Memory B cell (primary cell): ENCODE data around the gene CLEC16A.

Experiments used
- ATAC-seq: fragments of 150-1000 bp; cut with Tn5 transposase; 2 replicates; pipeline ENCODE4 v1.10.0; 2021; ENCODE audit warnings: low read depth, mild to moderate bottlenecking, moderate library complexity
- DNase-seq, 2 donors: peaks; one replicate each; pipeline ENCODE4 v3.0.0; 2022; ENCODE audit warnings: low spot score in 2 of 2
- H3K27ac Mint-ChIP-seq: one replicate; pipeline ENCODE4 v1.8.0; 2022; ENCODE audit warnings: mild to moderate bottlenecking, moderate library complexity, mixed read lengths
- H3K27me3 Mint-ChIP-seq: one replicate; pipeline ENCODE4 v1.8.0; 2022; ENCODE audit warnings: mixed read lengths
- H3K36me3 Mint-ChIP-seq: one replicate; pipeline ENCODE4 v1.8.0; 2022; ENCODE audit warnings: mild to moderate bottlenecking, mixed read lengths
- H3K4me1 Mint-ChIP-seq: one replicate; pipeline ENCODE4 v1.8.0; 2022; ENCODE audit warnings: mixed read lengths
- H3K4me3 Mint-ChIP-seq: one replicate; pipeline ENCODE4 v1.8.0; 2022; ENCODE audit warnings: mild to moderate bottlenecking, moderate library complexity, mixed read lengths
- H3K9me3 Mint-ChIP-seq: one replicate; pipeline ENCODE4 v1.8.0; 2022; ENCODE audit warnings: mixed read lengths

The CLEC16A gene

DNA sequence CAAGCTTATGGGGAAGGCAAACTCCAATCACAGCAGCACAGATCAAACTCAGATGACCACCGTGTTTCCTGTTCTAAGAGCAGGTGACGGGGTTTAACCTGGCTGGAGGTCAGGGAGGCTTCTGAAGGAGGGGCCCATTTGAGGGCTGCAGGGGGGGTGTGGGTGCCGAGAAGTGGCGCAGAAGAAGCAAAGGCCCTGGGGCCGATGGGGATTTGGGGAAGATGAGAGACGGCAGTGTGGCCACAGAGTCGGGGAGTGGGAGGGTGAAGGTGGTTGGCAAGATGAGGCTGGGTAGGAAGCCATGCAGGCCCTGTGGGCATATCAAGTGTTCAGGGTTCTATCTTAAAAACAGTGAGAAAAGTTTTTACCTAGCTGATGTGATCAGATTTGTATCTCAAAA, 122.9 kb downstream of the CLEC16A start:
- no peak overlapping the region for H3K27ac Mint-ChIP-seq
- H3K36me3 Mint-ChIP-seq = peaks cover 23% of the 10 kb centered on the region
- no peaks in the 10 kb centered on the region for H3K27me3 Mint-ChIP-seq
- ATAC-seq (no peak), DNase-seq (no peak)
- H3K9me3 Mint-ChIP-seq = no peaks in the 10 kb centered on the region
- H3K4me3 Mint-ChIP-seq = no peak overlapping the region
- H3K4me1 Mint-ChIP-seq = no peaks in the 10 kb centered on the region

DNA sequence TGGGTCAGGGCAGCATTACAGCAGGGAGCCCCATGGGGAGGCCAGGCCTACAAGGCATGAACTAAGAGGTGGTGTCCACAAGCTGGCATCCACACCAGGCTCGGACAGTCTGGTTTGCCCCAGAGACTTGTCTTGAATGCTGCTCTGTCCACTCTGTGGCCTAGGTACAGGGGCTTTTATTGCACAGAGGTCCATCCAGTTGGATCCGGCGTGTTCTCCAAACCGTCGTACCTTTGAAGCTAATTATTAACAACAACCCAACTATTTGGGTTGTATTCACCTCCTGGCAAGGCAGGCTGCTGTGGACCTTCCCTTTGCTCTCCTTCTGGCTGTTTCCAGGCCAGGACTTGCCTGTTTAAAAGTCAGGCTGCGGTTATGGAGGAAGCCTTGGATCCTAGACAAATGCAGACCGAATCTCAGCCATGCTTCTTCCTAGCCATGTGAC, 123.4 kb downstream of the CLEC16A start:
- Mint-ChIP-seq H3K36me3 (peaks cover 24% of the 10 kb centered on the region), H3K9me3 (no peaks in the 10 kb centered on the region), H3K27ac (no peak overlapping the region), H3K4me1 (no peaks in the 10 kb centered on the region), H3K27me3 (no peaks in the 10 kb centered on the region), H3K4me3 (no peak overlapping the region)
- ATAC-seq (no peak), DNase-seq (no peak)

DNA sequence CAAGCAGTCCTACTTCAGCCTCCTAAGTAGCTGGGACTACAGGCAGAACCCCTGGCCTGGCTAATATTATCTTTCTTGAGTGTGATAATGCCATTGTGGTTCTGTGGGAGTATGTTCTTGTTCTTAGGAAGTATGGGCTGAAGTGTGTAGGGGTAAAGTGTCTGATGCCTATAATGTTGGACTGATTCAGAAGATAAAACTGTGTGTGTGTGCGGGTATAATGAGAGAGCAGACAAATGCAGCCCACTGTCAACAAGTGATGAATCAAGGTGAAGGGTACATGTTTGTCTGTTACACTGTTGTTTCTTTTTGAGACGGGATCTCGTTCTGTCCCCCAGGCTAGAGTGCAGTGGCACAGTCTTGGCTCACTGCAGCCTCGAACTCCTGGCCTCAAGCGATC, 127.5 kb downstream of the CLEC16A start:
- H3K4me1 Mint-ChIP-seq = peaks cover 24% of the 10 kb centered on the region
- ATAC-seq = no peak
- H3K9me3 Mint-ChIP-seq = no peaks in the 10 kb centered on the region
- DNase-seq = no peak
- no peaks in the 10 kb centered on the region for H3K27me3 Mint-ChIP-seq
- no peak overlapping the region for H3K4me3 Mint-ChIP-seq
- no peak overlapping the region for H3K27ac Mint-ChIP-seq
- H3K36me3 Mint-ChIP-seq = peaks cover 23% of the 10 kb centered on the region

DNA sequence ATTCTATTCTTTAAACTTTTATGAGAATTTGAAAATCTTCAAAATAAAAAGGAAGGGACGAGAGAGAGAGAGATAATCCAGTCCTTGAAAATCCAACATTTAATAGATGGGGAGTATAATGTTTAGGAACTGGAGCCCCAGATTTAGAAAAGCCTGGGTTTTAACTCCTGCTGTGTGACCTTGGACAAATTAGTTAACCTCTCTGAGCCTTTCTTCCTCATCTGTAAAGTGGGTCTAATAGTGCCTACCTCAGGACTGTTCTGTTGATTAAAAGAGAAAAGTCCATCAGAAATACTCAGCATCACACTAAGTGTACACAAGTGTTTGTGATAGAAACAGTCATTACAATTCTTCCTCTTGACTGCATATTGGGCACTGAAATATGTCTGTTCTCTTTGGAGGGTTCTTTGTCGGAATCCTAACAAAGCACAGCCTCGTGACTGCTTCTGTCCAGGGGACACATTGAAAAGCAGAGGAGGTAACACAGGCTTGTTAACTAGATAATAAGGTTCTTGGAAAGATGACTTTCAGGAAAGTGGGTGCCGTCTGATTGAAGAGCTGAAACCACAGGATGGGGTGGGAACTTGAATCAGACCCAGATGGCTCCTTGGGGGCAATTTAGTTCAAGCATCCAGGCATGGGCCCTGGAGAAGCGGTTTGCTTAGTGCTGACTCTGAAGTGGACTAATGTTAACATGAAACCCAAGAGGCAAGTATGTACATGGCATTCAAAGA, 128.2 kb downstream of the CLEC16A start:
- no peak for DNase-seq
- Mint-ChIP-seq H3K27me3 (no peaks in the 10 kb centered on the region), H3K36me3 (peaks cover 22% of the 10 kb centered on the region), H3K9me3 (no peaks in the 10 kb centered on the region), H3K27ac (no peak overlapping the region), H3K4me1 (peaks cover 28% of the 10 kb centered on the region), H3K4me3 (no peak overlapping the region)
- no peak for ATAC-seq

DNA sequence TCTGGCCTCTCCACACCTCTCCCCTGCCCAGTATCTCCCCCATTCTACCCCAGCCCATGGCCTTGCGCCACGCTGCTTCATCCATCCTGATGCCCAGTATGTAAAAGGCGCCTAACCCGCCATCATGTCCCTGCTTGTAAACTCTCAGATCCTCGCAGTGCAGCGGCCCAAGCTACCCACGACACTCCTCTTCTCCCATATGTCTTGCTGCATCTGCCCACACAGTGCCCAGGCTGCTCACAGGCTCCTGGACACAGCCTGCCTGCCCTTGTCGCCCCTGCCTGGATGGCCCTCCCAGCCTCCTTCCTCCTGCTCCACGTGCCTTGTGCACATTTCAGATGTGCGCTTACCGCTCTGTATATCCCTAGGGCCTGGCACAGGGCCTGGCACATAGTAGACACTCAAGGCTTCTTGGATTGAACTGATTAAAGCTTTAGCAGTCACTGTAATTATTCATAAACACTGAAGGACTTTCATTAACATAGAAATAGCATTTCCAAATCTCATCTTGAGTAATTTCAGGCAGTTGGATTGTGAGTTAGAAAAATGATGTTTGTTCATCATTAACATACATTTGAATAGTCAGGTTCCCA, 129.1 kb downstream of the CLEC16A start:
- ATAC-seq (no peak), DNase-seq (no peak)
- peak overlapping the region; percentile 66 for H3K27ac Mint-ChIP-seq
- H3K36me3 Mint-ChIP-seq = peaks cover 22% of the 10 kb centered on the region
- H3K9me3 Mint-ChIP-seq = no peaks in the 10 kb centered on the region
- no peaks in the 10 kb centered on the region for H3K27me3 Mint-ChIP-seq
- peaks cover 37% of the 10 kb centered on the region for H3K4me1 Mint-ChIP-seq
- no peak overlapping the region for H3K4me3 Mint-ChIP-seq

DNA sequence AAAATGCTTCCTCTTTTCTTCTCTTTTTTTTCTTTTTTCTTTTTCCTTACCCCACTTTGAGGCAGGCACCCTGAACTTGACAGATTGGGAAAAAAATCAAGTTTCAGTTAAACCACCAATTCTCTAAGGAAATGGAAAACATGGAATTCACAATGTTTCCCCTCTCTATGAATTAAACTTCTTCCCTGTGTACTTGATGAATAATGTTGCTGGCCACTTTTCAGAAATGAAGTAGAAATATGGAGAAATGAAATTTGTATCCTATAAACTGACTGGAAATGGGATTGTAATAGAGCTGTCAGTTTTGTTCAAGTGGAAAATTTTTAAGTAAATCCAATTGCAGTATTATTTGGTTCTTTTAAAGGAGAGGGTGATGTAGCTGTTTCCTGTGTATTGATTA, 129.8 kb downstream of the CLEC16A start:
- DNase-seq = no peak
- Mint-ChIP-seq H3K4me1 (peaks cover 42% of the 10 kb centered on the region), H3K4me3 (no peak overlapping the region), H3K27ac (peak overlapping the region; percentile 66), H3K27me3 (no peaks in the 10 kb centered on the region), H3K36me3 (peaks cover 22% of the 10 kb centered on the region), H3K9me3 (no peaks in the 10 kb centered on the region)
- no peak for ATAC-seq

DNA sequence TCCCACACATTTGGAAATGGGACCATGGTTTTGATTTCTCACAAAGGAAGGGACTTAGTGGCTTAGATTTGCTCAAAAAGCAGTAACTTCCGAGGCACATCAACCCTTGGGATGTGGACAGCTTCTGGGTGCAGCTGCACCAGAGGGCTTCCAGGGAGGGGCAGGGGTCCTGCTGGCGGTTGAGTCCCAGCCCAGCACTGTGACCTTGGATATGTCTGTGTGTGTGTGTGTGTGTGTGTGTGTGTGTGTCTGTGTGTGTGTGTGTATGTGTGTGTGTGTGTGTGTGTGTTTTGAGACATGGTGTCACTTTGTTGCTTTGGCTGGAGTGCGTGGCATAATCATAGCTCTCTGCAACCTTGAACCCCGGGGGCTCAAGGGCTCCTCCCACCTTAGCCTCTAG, 130.8 kb downstream of the CLEC16A start:
- H3K36me3 Mint-ChIP-seq = peaks cover 22% of the 10 kb centered on the region
- H3K4me3 Mint-ChIP-seq = no peak overlapping the region
- peak overlapping the region; percentile 13 for H3K27ac Mint-ChIP-seq

DNA sequence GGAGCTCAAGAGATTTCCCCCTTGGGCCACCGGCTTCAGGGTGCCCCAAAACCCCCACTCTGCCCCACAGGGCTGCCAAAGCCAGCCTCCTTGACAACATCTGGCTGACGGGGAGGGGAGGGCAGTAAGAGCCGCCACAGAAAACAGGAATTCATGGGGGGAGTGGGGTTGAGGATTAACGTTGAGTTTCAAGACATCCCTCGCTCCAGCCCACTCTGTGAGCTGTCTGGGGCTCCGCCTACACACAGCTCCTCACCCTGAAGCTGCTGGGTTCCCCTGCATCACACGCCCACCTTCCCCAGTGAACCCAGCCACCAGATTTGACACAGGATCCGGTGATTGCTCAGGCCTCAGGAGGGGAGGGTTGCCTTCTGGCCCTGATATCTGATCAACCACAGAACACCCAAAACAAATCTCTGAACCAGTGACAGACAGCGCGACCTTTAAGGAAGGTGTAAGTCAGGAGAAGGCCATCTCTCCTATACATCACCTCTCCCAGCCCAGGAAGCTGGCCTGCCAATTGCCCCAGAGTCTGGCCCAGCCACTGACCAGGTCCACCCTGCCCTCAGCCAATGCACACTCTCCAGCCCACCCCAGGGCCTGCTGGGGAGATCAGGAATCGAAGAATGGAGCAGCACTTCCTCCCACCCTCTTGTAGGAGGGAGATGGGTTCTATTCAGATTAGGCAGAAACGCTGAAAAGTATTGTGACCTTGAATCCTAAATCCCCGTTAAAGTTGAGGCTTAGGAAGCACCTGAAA, 132.1 kb downstream of the CLEC16A start:
- Mint-ChIP-seq H3K36me3 (peaks cover 19% of the 10 kb centered on the region), H3K4me1 (peaks cover 57% of the 10 kb centered on the region), H3K27ac (peak overlapping the region; percentile 76), H3K9me3 (no peaks in the 10 kb centered on the region), H3K27me3 (no peaks in the 10 kb centered on the region), H3K4me3 (peak overlapping the region; percentile 25)
- ATAC-seq (peak; percentile 77), DNase-seq (no peak)

More for the DNA sequence above, 130.8 kb downstream of the CLEC16A start:
- no peak for DNase-seq
- H3K9me3 Mint-ChIP-seq = no peaks in the 10 kb centered on the region
- no peaks in the 10 kb centered on the region for H3K27me3 Mint-ChIP-seq
- no peak for ATAC-seq
- peaks cover 52% of the 10 kb centered on the region for H3K4me1 Mint-ChIP-seq

DNA sequence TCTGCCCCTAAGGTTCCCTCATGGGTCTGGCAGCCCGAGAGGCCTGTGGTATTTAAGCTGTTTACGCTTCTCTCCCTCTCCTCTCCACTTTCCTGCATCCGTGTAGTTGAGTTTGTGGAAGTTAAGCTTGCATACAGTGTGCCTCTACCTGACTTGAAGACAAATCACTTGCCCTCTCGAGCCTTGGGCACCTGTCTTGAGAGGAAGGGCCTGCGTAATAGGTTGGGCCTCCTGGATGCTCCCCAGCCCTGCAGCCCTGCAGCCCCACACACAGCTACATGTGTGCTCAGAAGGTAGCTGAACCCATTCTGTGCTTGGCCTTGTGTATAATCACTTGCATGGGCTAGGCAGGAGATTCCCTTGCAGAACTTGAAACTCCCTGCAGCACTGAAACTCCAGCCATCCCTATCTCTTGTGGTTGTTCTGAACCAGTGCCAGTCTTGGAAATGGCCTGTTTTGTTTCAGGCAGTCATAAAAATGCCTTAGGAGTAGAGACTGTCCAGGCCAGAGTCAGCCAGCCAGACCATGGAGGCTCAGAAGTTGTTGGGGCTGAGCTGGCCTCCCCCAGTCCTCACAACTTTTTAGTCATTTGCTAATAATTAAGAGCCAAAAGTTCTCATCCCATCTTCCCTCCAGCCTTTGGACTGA, 134.6 kb downstream of the CLEC16A start:
- H3K4me3 Mint-ChIP-seq = peak overlapping the region; percentile 27
- peak overlapping the region; percentile 92 for H3K27ac Mint-ChIP-seq
- no peaks in the 10 kb centered on the region for H3K27me3 Mint-ChIP-seq
- DNase-seq = no peak
- ATAC-seq = no peak
- no peaks in the 10 kb centered on the region for H3K9me3 Mint-ChIP-seq
- H3K4me1 Mint-ChIP-seq = peaks cover 50% of the 10 kb centered on the region
- peaks cover 16% of the 10 kb centered on the region for H3K36me3 Mint-ChIP-seq

DNA sequence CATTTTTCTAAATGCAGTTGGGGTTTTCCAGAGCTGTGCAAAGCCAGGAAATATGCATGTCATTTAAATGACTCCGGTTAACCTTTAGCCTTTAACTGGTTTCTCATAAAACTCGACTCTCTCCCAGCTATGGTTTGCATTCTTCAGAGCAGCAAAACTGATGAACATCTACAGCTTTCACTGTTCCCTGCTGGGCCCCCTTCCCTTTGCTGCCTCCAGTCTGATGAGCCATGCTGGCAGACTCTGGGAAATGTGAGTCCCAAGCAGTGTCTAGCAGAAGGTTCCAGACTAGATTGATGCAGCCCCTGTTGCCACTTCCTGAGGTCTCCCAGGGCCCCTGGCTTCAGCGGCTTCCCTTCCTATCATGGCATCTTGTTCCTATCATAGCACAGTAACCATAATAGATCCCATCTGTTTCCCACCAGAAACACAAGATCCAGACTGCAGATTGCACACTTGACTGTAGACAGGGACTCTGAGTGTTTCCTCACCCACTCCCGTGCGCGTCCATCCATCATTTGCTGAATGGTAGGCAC, 135.4 kb downstream of the CLEC16A start:
- DNase-seq = no peak
- ATAC-seq = peak; percentile 21
- H3K27ac Mint-ChIP-seq = peak overlapping the region; percentile 76
- peaks cover 17% of the 10 kb centered on the region for H3K36me3 Mint-ChIP-seq
- H3K9me3 Mint-ChIP-seq = no peaks in the 10 kb centered on the region
- H3K4me3 Mint-ChIP-seq = peak overlapping the region; percentile 27
- peaks cover 45% of the 10 kb centered on the region for H3K4me1 Mint-ChIP-seq
- H3K27me3 Mint-ChIP-seq = no peaks in the 10 kb centered on the region

DNA sequence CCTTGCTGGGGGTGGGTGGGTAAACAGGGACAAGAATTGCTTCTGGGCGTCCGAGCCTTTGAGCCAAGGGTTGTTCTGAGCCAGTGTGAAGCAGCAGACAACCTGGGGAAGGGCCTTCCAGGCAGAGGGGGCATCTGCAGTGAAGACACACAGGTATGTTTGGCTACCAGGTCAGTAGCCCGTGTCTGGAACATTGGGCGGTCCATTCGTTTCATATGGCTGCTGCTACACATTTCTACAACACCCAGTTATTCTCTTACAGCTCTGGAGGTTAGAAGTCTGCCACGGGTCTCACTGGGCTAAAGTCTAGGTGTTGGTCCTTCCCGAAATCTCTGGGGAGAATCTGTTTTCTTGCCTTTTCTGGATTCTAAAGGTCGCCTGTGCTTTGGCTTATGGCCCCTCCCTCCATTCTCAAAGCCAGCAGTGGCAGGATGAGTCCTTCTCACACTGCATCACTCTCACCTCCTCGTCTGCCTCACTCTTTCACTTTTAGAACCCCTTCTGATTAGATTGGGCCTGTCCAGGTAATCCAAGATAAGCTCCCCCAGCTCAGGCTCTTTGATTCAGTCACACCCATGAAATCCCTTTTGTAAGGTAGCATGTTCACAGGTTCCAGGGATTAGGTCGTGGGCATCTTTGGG, 136.1 kb downstream of the CLEC16A start:
- Mint-ChIP-seq H3K9me3 (no peaks in the 10 kb centered on the region), H3K36me3 (peaks cover 17% of the 10 kb centered on the region), H3K27me3 (no peaks in the 10 kb centered on the region), H3K27ac (peak overlapping the region; percentile 76), H3K4me1 (peaks cover 43% of the 10 kb centered on the region), H3K4me3 (peak overlapping the region; percentile 31)
- ATAC-seq = no peak
- DNase-seq = no peak

DNA sequence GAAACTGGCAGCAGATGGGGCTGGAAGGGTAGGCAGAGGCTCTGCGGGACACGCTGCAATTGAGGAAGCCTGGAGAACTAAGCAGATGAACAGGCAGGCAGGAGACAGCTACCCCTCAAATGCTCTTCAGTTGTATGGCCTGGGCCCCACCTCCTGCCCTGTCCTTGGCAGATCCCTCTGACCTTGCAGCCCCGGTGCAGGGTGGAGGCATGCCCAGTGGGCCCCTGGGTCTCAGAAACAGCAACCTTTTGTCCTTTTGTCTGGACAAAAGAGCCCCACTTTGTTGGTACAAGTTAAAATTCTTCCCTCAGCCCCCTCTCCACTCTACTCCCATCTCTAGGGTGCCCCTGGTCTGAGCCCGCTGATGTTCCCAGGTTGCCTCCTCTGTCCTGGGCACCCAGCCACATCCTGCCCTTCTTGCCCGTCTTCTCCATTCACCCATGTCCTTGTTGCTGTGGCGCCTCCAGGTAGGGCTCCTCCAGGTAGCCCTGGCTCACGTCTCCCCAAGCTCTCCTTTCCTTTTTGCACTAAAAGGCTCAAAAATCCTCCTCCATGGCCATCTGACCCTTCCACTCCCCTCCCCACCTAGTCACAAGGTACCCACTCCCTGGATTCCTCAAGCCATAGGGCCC, 136.8 kb downstream of the CLEC16A start:
- DNase-seq (no peak), ATAC-seq (no peak)
- H3K9me3 Mint-ChIP-seq = no peaks in the 10 kb centered on the region
- H3K27me3 Mint-ChIP-seq = no peaks in the 10 kb centered on the region
- H3K4me3 Mint-ChIP-seq = no peak overlapping the region
- H3K27ac Mint-ChIP-seq = peak overlapping the region; percentile 12
- peaks cover 17% of the 10 kb centered on the region for H3K36me3 Mint-ChIP-seq
- peaks cover 38% of the 10 kb centered on the region for H3K4me1 Mint-ChIP-seq
